ENCODE measurements around the gene UTP11. TPM values are rescaled to one million over a fixed set of nuclear protein-coding genes. Genes with fewer than 3 reads are reported as not detected.

UTP11 gene
- total RNA-seq, 2 experiments from 2014 or later: 40.1 to 43.8 TPM

- no TSS peak for BruUV-seq (replicated peaks)
- ChIA-PET CTCF (ENCODE audit: unreplicated experiment) (no interaction called here), POLR2A (interaction anchor here (0.5 to 0.7 kb wide), 2 partner anchors 225 to 868 kb away, joined by 3 read pairs; no protein-coding TSS in a partner anchor)
- Histone ChIP-seq H3K9me2 (ENCODE audit: insufficient read depth, low read length) (no peaks in the 10 kb centered on the region), H2AFZ (ENCODE audit: low read length) (no peak overlapping the region), H3K4me2 (ENCODE audit: low read length) (no peak overlapping the region), H3K36me3 (ENCODE audit: insufficient read depth, low read length) (peaks cover 65% of the 10 kb centered on the region), H3K9me3 (ENCODE audit: low read length) (no peaks in the 10 kb centered on the region), H3K27ac (ENCODE audit: low read depth, low read length, poor library complexity, severe bottlenecking) (no peak overlapping the region), H4K20me1 (ENCODE audit: insufficient read depth, low read length) (peaks cover 8% of the 10 kb centered on the region), H3K79me2 (ENCODE audit: insufficient read depth, low read depth, low read length) (peaks cover 37% of the 10 kb centered on the region), H3K4me1 (ENCODE audit: insufficient read depth, low read length, poor library complexity, severe bottlenecking) (peaks cover 22% of the 10 kb centered on the region), H3K4me3 (ENCODE audit: low read depth, low read length, poor library complexity, severe bottlenecking) (no peak overlapping the region)
- no peak for DNase-seq (ENCODE audit: low spot score)
- intact Hi-C loops (cut with micrococcal nuclease; ENCODE audit: unreplicated experiment): loop anchor here (10.0 kb wide), 1 partner anchor 321 kb away; the partner anchor contains the start of gene CDCA8
- TF ChIP-seq, protein P1, sequence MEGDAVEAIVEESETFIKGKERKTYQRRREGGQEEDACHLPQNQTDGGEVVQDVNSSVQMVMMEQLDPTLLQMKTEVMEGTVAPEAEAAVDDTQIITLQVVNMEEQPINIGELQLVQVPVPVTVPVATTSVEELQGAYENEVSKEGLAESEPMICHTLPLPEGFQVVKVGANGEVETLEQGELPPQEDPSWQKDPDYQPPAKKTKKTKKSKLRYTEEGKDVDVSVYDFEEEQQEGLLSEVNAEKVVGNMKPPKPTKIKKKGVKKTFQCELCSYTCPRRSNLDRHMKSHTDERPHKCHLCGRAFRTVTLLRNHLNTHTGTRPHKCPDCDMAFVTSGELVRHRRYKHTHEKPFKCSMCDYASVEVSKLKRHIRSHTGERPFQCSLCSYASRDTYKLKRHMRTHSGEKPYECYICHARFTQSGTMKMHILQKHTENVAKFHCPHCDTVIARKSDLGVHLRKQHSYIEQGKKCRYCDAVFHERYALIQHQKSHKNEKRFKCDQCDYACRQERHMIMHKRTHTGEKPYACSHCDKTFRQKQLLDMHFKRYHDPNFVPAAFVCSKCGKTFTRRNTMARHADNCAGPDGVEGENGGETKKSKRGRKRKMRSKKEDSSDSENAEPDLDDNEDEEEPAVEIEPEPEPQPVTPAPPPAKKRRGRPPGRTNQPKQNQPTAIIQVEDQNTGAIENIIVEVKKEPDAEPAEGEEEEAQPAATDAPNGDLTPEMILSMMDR (conservative IDR thresholded peaks at IDR 0.05; ENCODE audit: low read length): no peak
- no peak for TF ChIP-seq EZH2phosphoT487 (IDR thresholded peaks at IDR 0.05; ENCODE audit: borderline replicate concordance, low read depth, low read length)
These were observed 3.6 kb downstream of the UTP11 start for GRCh38 chr1:38015978-38016725.

DNA sequence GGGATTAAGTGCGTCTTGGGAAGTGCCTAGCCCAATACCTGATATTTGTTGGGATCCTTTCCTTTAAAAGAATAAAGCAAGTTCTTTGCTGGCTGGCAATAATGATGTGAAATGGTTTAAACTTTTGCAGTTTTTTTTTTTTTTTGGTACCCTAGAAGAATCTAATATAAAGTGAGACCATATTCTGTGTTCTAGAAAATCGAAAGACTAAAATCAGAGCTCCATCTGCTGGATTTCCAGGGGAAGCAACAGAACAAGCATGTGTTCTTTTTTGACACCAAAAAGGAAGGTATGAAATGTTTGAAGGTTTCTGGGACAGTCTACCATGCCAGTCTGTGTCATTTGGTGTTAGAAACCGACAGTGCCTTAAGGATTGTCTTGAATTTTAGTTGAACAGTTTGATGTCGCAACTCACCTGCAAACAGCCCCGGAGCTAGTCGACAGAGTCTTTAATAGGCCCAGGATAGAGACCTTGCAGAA is 6.4 kb downstream of the UTP11 start:
- TF ChIP-seq, protein P1 (conservative IDR thresholded peaks at IDR 0.05; ENCODE audit: low read length): peak; percentile 89
- TF ChIP-seq EZH2phosphoT487 (IDR thresholded peaks at IDR 0.05; ENCODE audit: borderline replicate concordance, low read depth, low read length): no peak
- H3K4me3 ChIP-seq (ENCODE audit: low read depth, low read length, poor library complexity, severe bottlenecking): no peak overlapping the region
- peak; percentile 60 for DNase-seq (ENCODE audit: low spot score)
- H3K4me1 ChIP-seq (ENCODE audit: insufficient read depth, low read length, poor library complexity, severe bottlenecking): peaks cover 8% of the 10 kb centered on the region
- ChIA-PET CTCF (ENCODE audit: unreplicated experiment) (no interaction called here), POLR2A (interaction anchor here (1.2 kb wide), 1 partner anchor 823 kb away, joined by 3 read pairs; no protein-coding TSS in a partner anchor)
- H3K27ac ChIP-seq (ENCODE audit: low read depth, low read length, poor library complexity, severe bottlenecking): no peak overlapping the region
- intact Hi-C loops (cut with micrococcal nuclease; ENCODE audit: unreplicated experiment): loop anchor here (1.0 to 10.0 kb wide), 3 partner anchors 28 to 324 kb away; partner anchors contain the start of genes CDCA8 and SF3A3
- no peaks in the 10 kb centered on the region for H3K9me2 ChIP-seq (ENCODE audit: insufficient read depth, low read length)
- H3K4me2 ChIP-seq (ENCODE audit: low read length): no peak overlapping the region
- peaks cover 23% of the 10 kb centered on the region for H3K79me2 ChIP-seq (ENCODE audit: insufficient read depth, low read depth, low read length)
- no peak overlapping the region for H2AFZ ChIP-seq (ENCODE audit: low read length)
- no peaks in the 10 kb centered on the region for H3K9me3 ChIP-seq (ENCODE audit: low read length)
- no TSS peak for BruUV-seq (replicated peaks)
- peaks cover 92% of the 10 kb centered on the region for H3K36me3 ChIP-seq (ENCODE audit: insufficient read depth, low read length)
- H4K20me1 ChIP-seq (ENCODE audit: insufficient read depth, low read length): peaks cover 3% of the 10 kb centered on the region; the same call in 1 of the 2 replicates

DNA sequence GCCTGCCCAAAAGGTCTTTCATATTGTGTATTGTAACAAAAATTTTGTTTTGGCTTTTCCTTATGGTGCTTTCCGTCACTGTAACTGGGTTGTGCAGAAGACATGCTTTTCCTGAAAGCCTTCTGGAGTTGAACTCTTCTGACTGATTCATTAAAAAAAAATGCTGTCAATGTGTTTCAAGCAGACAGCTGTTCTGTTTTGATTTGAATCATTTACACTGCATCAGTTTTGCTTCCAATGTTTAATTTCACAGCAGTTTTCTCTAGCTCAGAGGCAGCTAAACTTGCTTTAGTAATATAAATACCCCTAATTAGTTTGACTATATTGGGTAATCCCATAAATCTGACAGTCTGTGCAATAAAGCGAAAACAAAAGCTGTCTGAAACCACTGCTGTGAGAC is 7.9 kb downstream of the UTP11 start:
- POLR2A ChIA-PET: no interaction called here
- Histone ChIP-seq H3K4me2 (ENCODE audit: low read length) (no peak overlapping the region), H2AFZ (ENCODE audit: low read length) (no peak overlapping the region), H3K36me3 (ENCODE audit: insufficient read depth, low read length) (peaks cover 94% of the 10 kb centered on the region), H3K79me2 (ENCODE audit: insufficient read depth, low read depth, low read length) (peaks cover 9% of the 10 kb centered on the region; the same call in 1 of the 2 replicates), H3K9me3 (ENCODE audit: low read length) (no peaks in the 10 kb centered on the region), H3K9me2 (ENCODE audit: insufficient read depth, low read length) (no peaks in the 10 kb centered on the region), H4K20me1 (ENCODE audit: insufficient read depth, low read length) (no peaks in the 10 kb centered on the region), H3K27ac (ENCODE audit: low read depth, low read length, poor library complexity, severe bottlenecking) (no peak overlapping the region), H3K4me3 (ENCODE audit: low read depth, low read length, poor library complexity, severe bottlenecking) (no peak overlapping the region), H3K4me1 (ENCODE audit: insufficient read depth, low read length, poor library complexity, severe bottlenecking) (no peaks in the 10 kb centered on the region)
- DNase-seq (ENCODE audit: low spot score): no peak
- no peak for TF ChIP-seq EZH2phosphoT487 (IDR thresholded peaks at IDR 0.05; ENCODE audit: borderline replicate concordance, low read depth, low read length)
- TF ChIP-seq, protein P1 (conservative IDR thresholded peaks at IDR 0.05; ENCODE audit: low read length): no peak
- CTCF ChIA-PET (ENCODE audit: unreplicated experiment): no interaction called here
- intact Hi-C loops (cut with micrococcal nuclease; ENCODE audit: unreplicated experiment): no loop called here
- BruUV-seq (replicated peaks): no TSS peak

All from OCI-LY7 (cell line).